Measurements from ENCODE around the gene BEGAIN.

The BEGAIN gene

DNA sequence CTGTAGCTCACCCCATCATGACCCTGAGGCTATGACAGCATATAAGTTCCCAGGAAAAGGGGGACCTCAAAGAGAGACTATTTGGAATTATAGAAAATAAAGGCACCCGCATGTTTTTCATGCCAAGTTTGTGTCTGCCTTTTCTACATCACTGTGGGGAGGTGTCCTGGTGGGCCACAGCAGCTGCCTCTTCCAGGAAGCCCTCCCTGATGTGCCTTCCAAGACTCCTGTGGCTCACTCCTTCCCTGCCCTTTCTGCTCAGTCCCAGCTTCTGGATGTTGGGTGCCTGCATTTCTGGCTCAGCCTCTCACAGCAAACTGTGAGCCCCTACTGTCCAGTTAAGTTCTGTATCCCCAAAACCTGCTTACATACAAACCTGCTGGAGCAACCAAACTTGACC is 36.3 kb upstream of the BEGAIN start:
- Histone ChIP-seq H3K4me2 (ENCODE audit: low read length) (no peak overlapping the region), H3K9ac (ENCODE audit: low read length) (no peak overlapping the region), H2AFZ (ENCODE audit: low read length) (no peak overlapping the region), H3K4me1 (ENCODE audit: insufficient read depth, low read length, severe bottlenecking) (no peaks in the 10 kb centered on the region), H4K20me1 (ENCODE audit: insufficient read depth, low read length) (no peaks in the 10 kb centered on the region), H3K27ac (ENCODE audit: low read depth, low read length, poor library complexity, severe bottlenecking) (no peak overlapping the region), H3K27me3 (ENCODE audit: insufficient read depth, low read length) (peaks cover 9% of the 10 kb centered on the region; the same call in 1 of the 2 replicates), H3K79me2 (ENCODE audit: insufficient read depth, low read length) (no peaks in the 10 kb centered on the region), H3K4me3 (ENCODE audit: low read depth, low read length, poor library complexity, severe bottlenecking) (no peak overlapping the region), H3F3A (ENCODE audit: insufficient read depth, low read length) (no peaks in the 10 kb centered on the region), H3K36me3 (ENCODE audit: insufficient read depth, low read length) (no peaks in the 10 kb centered on the region), H3K9me3 (ENCODE audit: low read length) (no peaks in the 10 kb centered on the region), H3K9me2 (ENCODE audit: low read depth, low read length) (no peaks in the 10 kb centered on the region)
- TF ChIP-seq, protein P1, sequence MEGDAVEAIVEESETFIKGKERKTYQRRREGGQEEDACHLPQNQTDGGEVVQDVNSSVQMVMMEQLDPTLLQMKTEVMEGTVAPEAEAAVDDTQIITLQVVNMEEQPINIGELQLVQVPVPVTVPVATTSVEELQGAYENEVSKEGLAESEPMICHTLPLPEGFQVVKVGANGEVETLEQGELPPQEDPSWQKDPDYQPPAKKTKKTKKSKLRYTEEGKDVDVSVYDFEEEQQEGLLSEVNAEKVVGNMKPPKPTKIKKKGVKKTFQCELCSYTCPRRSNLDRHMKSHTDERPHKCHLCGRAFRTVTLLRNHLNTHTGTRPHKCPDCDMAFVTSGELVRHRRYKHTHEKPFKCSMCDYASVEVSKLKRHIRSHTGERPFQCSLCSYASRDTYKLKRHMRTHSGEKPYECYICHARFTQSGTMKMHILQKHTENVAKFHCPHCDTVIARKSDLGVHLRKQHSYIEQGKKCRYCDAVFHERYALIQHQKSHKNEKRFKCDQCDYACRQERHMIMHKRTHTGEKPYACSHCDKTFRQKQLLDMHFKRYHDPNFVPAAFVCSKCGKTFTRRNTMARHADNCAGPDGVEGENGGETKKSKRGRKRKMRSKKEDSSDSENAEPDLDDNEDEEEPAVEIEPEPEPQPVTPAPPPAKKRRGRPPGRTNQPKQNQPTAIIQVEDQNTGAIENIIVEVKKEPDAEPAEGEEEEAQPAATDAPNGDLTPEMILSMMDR (IDR thresholded peaks at IDR 0.05; ENCODE audit: low read length), result no peak

DNA sequence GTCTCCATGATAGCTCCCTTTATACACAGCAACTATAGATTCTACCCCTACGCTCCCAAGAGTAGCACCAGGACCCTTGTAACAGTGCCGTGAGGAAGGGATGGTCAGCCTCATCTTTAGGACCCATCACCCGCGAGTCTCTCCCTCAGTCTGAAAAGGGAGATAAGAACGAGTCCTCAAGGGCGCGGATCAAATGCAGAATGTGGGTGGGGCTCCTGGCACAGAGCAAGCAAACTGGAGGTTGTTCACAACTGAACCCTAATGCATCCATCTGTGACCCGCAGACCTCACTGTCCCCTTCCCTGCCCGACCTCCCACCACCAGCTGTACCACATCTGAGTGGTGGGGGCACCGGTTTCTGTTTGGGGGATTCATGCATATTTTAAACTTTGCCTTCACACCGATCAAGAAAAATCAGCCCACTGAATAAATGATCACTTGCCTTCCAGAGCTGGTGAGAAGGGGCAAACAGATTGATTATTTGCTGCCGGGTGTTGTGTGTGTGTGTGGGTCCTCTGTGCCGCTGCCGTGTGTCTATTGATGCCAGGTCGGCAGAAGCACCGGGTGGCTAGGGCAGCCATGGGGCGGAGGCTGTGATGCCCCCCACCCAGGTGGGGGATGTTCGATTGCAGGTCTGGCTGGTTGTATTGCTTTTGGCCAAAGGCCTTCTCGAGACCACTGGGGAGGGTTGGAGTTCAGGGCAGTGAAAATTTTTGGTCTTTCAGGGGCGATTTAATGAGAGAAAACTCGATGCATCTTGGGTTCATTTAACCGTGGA is 35.7 kb upstream of the BEGAIN start:
- H4K20me1 ChIP-seq (ENCODE audit: insufficient read depth, low read length), result no peaks in the 10 kb centered on the region
- no peak overlapping the region for H3K4me2 ChIP-seq (ENCODE audit: low read length)
- no peak for TF ChIP-seq EZH2 (IDR thresholded peaks at IDR 0.05; ENCODE audit: borderline replicate concordance, low read length)
- TF ChIP-seq, protein P1 (IDR thresholded peaks at IDR 0.05; ENCODE audit: low read length), result no peak
- no peaks in the 10 kb centered on the region for H3K4me1 ChIP-seq (ENCODE audit: insufficient read depth, low read length, severe bottlenecking)
- H3K9me2 ChIP-seq (ENCODE audit: low read depth, low read length), result no peaks in the 10 kb centered on the region
- H3K9ac ChIP-seq (ENCODE audit: low read length), result no peak overlapping the region
- H3K79me2 ChIP-seq (ENCODE audit: insufficient read depth, low read length), result no peaks in the 10 kb centered on the region
- no peaks in the 10 kb centered on the region for H3F3A ChIP-seq (ENCODE audit: insufficient read depth, low read length)
- no peak overlapping the region for H3K4me3 ChIP-seq (ENCODE audit: low read depth, low read length, poor library complexity, severe bottlenecking)
- H3K36me3 ChIP-seq (ENCODE audit: insufficient read depth, low read length), result no peaks in the 10 kb centered on the region
- peaks cover 11% of the 10 kb centered on the region; the same call in 1 of the 2 replicates for H3K27me3 ChIP-seq (ENCODE audit: insufficient read depth, low read length)
- no peaks in the 10 kb centered on the region for H3K9me3 ChIP-seq (ENCODE audit: low read length)
- H2AFZ ChIP-seq (ENCODE audit: low read length), result no peak overlapping the region
- H3K27ac ChIP-seq (ENCODE audit: low read depth, low read length, poor library complexity, severe bottlenecking), result no peak overlapping the region

- no peaks in the 10 kb centered on the region for H3K4me1 ChIP-seq (ENCODE audit: insufficient read depth, low read length, severe bottlenecking)
- H3K27me3 ChIP-seq (ENCODE audit: insufficient read depth, low read length), result peaks cover 11% of the 10 kb centered on the region; the same call in 1 of the 2 replicates
- no peak overlapping the region for H3K27ac ChIP-seq (ENCODE audit: low read depth, low read length, poor library complexity, severe bottlenecking)
- H3K4me2 ChIP-seq (ENCODE audit: low read length), result no peak overlapping the region
- H3K36me3 ChIP-seq (ENCODE audit: insufficient read depth, low read length), result no peaks in the 10 kb centered on the region
- no peaks in the 10 kb centered on the region for H3K9me3 ChIP-seq (ENCODE audit: low read length)
- H3K79me2 ChIP-seq (ENCODE audit: insufficient read depth, low read length), result no peaks in the 10 kb centered on the region
- no peaks in the 10 kb centered on the region for H3F3A ChIP-seq (ENCODE audit: insufficient read depth, low read length)
- no peak for TF ChIP-seq EZH2 (IDR thresholded peaks at IDR 0.05; ENCODE audit: borderline replicate concordance, low read length)
- TF ChIP-seq, protein P1 (IDR thresholded peaks at IDR 0.05; ENCODE audit: low read length), result no peak
- H3K9me2 ChIP-seq (ENCODE audit: low read depth, low read length), result no peaks in the 10 kb centered on the region
- no peak overlapping the region for H3K4me3 ChIP-seq (ENCODE audit: low read depth, low read length, poor library complexity, severe bottlenecking)
- H4K20me1 ChIP-seq (ENCODE audit: insufficient read depth, low read length), result no peaks in the 10 kb centered on the region
- no peak overlapping the region for H3K9ac ChIP-seq (ENCODE audit: low read length)
- no peak overlapping the region for H2AFZ ChIP-seq (ENCODE audit: low read length)
Observed at GRCh38 chr14:100622224-100622623, 35.0 kb upstream of the BEGAIN start.

Measured in OCI-LY1 (cell line).